ENCODE data around the gene TUBA4A. TPM values are rescaled to one million over a fixed set of nuclear protein-coding genes. Genes with fewer than 3 reads are reported as not detected.

The TUBA4A gene
- total RNA-seq, 1 donor from 2014 or later, result 18.0 TPM

DNA sequence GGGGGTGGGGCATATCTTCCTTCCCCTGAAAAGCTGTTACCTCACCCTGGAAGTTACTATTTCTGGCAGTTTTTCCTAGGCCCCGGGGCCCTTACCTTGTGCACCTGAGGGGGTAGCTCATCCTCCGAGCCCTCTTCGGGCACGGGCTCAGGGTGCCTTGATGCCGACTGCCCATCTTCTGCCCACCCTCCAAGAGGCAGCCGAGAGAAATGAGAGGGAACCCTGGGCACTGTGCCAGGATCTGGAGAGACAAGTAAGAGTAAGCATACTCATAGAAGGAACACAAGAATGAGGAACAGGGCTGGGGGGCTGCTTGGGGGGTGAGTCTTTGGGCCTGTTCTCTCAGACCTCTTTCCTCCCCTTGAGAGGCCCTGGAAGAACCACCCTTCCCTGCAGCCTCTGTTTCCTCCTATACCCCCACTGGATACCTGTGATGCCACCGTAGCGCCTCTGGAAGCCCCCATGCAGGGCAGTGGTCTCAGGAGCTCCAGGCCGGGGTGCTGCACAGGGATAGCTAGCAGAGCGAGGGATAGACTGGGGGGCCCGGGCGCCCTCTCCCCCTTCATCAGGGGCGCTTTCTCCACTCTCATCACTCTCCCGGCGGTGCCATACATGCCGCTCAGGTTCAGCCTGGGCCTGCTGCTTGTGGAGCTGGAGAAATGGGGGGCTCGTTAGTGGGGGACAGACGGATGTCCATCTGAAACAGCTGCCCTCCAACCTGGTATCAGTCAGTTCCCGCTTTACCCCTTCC, 32.9 kb downstream of the TUBA4A start:
- no peak overlapping the region for H3K27ac Mint-ChIP-seq (ENCODE audit: unreplicated experiment)
- Histone ChIP-seq H3K9ac (ENCODE audit: low read length) (no peak overlapping the region), H2AFZ (ENCODE audit: low read depth, low read length) (no peak overlapping the region), H3K4me2 (ENCODE audit: low read length) (no peak overlapping the region), H3K36me3 (ENCODE audit: insufficient read depth, low read length) (peaks cover 22% of the 10 kb centered on the region), H3K4me1 (ENCODE audit: insufficient read depth, low read length) (peaks cover 23% of the 10 kb centered on the region), H4K20me1 (ENCODE audit: insufficient read depth, low read length) (peaks cover 14% of the 10 kb centered on the region), H3K27me3 (ENCODE audit: insufficient read depth, low read length) (no peaks in the 10 kb centered on the region), H3K9me3 (ENCODE audit: insufficient read depth, low read depth, low read length) (no peaks in the 10 kb centered on the region), H3K79me2 (ENCODE audit: insufficient read depth, low read length) (peaks cover 8% of the 10 kb centered on the region), H3K4me3 (ENCODE audit: insufficient read depth, low read depth, low read length) (no peak overlapping the region), H3K27ac (ENCODE audit: low read depth, low read length) (no peak overlapping the region)
- DNase-seq (ENCODE audit: low read depth), result no peak
- no peaks in the 10 kb centered on the region for H3K27me3 Mint-ChIP-seq (ENCODE audit: low read depth, unreplicated experiment)
- no peak overlapping the region for H3K4me3 Mint-ChIP-seq (ENCODE audit: unreplicated experiment)
- H3K36me3 Mint-ChIP-seq (ENCODE audit: low read depth, unreplicated experiment), result peaks cover 30% of the 10 kb centered on the region
- no peak for FAIRE-seq
- TF ChIP-seq, protein P1, sequence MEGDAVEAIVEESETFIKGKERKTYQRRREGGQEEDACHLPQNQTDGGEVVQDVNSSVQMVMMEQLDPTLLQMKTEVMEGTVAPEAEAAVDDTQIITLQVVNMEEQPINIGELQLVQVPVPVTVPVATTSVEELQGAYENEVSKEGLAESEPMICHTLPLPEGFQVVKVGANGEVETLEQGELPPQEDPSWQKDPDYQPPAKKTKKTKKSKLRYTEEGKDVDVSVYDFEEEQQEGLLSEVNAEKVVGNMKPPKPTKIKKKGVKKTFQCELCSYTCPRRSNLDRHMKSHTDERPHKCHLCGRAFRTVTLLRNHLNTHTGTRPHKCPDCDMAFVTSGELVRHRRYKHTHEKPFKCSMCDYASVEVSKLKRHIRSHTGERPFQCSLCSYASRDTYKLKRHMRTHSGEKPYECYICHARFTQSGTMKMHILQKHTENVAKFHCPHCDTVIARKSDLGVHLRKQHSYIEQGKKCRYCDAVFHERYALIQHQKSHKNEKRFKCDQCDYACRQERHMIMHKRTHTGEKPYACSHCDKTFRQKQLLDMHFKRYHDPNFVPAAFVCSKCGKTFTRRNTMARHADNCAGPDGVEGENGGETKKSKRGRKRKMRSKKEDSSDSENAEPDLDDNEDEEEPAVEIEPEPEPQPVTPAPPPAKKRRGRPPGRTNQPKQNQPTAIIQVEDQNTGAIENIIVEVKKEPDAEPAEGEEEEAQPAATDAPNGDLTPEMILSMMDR (IDR thresholded peaks at IDR 0.05; ENCODE audit: insufficient read depth, low read depth, low read length), result no peak
- TF ChIP-seq EZH2 (IDR thresholded peaks at IDR 0.05; ENCODE audit: insufficient read depth, low read length), result no peak
- H3K4me1 Mint-ChIP-seq (ENCODE audit: low read depth, unreplicated experiment), result peaks cover 6% of the 10 kb centered on the region
- H3K9me3 Mint-ChIP-seq (ENCODE audit: unreplicated experiment), result no peaks in the 10 kb centered on the region

DNA sequence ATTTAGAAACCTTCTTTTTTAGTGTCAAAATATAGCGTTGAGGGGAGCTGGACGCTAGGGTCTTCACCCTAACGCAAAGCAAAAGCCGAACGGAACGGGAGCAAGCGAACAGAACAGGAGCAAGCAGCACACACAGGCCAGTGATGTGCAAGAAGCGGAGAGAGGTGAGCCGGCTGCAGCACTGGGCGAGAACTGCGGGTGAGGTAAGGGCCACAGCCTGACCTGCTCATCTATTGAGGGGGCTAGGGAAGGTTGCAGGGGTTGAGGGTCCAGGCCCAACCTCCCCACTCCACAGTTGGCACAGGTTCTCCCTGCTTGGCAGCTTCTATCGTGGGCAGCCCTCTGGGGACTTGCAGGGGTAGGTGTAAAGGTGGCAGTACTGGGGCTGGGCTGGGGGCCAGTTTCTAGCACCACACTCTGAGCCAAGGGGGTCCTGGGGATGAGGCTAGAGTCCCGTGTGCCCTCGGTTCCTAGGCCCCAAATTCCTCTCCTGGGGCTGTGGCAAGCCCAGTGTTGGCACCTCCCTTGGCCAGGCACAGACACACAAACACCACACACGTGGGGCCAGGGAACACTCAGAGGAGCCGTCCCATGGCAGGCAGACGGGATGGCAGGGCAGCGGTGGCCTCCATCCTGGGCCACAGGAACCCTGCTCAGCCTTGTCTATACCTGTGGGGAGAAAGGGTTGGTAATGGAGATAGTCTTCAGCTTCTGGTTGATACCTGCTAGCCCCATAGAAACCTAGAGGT, 33.8 kb downstream of the TUBA4A start:
- Histone ChIP-seq H3K27me3 (ENCODE audit: insufficient read depth, low read length) (no peaks in the 10 kb centered on the region), H3K27ac (ENCODE audit: low read depth, low read length) (no peak overlapping the region), H3K4me1 (ENCODE audit: insufficient read depth, low read length) (peaks cover 23% of the 10 kb centered on the region), H4K20me1 (ENCODE audit: insufficient read depth, low read length) (peaks cover 14% of the 10 kb centered on the region), H3K4me2 (ENCODE audit: low read length) (peak overlapping the region; percentile 87), H3K9ac (ENCODE audit: low read length) (peak overlapping the region; percentile 73), H3K9me3 (ENCODE audit: insufficient read depth, low read depth, low read length) (no peaks in the 10 kb centered on the region), H3K36me3 (ENCODE audit: insufficient read depth, low read length) (peaks cover 16% of the 10 kb centered on the region), H3K79me2 (ENCODE audit: insufficient read depth, low read length) (peaks cover 8% of the 10 kb centered on the region), H3K4me3 (ENCODE audit: insufficient read depth, low read depth, low read length) (no peak overlapping the region), H2AFZ (ENCODE audit: low read depth, low read length) (no peak overlapping the region)
- Mint-ChIP-seq H3K36me3 (ENCODE audit: low read depth, unreplicated experiment) (peaks cover 29% of the 10 kb centered on the region), H3K27me3 (ENCODE audit: low read depth, unreplicated experiment) (no peaks in the 10 kb centered on the region), H3K9me3 (ENCODE audit: unreplicated experiment) (no peaks in the 10 kb centered on the region), H3K4me1 (ENCODE audit: low read depth, unreplicated experiment) (peaks cover 6% of the 10 kb centered on the region), H3K4me3 (ENCODE audit: unreplicated experiment) (no peak overlapping the region), H3K27ac (ENCODE audit: unreplicated experiment) (no peak overlapping the region)
- TF ChIP-seq EZH2 (IDR thresholded peaks at IDR 0.05; ENCODE audit: insufficient read depth, low read length), result no peak
- TF ChIP-seq, protein P1 (IDR thresholded peaks at IDR 0.05; ENCODE audit: insufficient read depth, low read depth, low read length), result no peak
- DNase-seq (ENCODE audit: low read depth) (no peak), FAIRE-seq (no peak)

All from astrocyte (in vitro differentiated cells and primary cell).